ENCODE measurements around the gene PBLD.

PBLD gene

GRCh38 chr10:68332259-68333057 is at the start of gene PBLD:
Gene PBLD (minus strand): TSS chr10:68332928. CDS start chr10:68306844, 26,084 bp downstream.
- Histone ChIP-seq H3K4me3 (ENCODE audit: low read length) (peak within 1 kb of the TSS; percentile 97), H2AFZ (ENCODE audit: low read length) (peak within 1 kb of the TSS; percentile 66; the same call in 1 of the 2 replicates), H3F3A (ENCODE audit: insufficient read depth, low read length) (peaks cover 18% of the 10 kb centered on the region; the same call in 1 of the 2 replicates), H3K4me2 (ENCODE audit: low read depth, low read length) (peak within 1 kb of the TSS; percentile 74), H3K9me2 (replicated peaks; ENCODE audit: insufficient read depth, low read length) (no peaks in the 10 kb centered on the region), H3K79me2 (ENCODE audit: low read length) (peaks cover 56% of the 10 kb centered on the region), H3K9me3 (replicated peaks; ENCODE audit: insufficient read depth, low read length) (no peaks in the 10 kb centered on the region), H3K27ac (ENCODE audit: low read length) (peak within 1 kb of the TSS; percentile 88), H3K4me1 (ENCODE audit: low read length) (peaks cover 16% of the 10 kb centered on the region; the same call in 1 of the 2 replicates), H4K20me1 (ENCODE audit: insufficient read depth, low read length) (peaks cover 46% of the 10 kb centered on the region), H3K27me3 (replicated peaks; ENCODE audit: insufficient read depth, low read length) (no peaks in the 10 kb centered on the region), H3K36me3 (replicated peaks; ENCODE audit: insufficient read depth, low read length) (peaks cover 13% of the 10 kb centered on the region; the same call in 1 of the 2 replicates), H3K9ac (ENCODE audit: low read length) (peak within 1 kb of the TSS; percentile 99)
- TF ChIP-seq CTCF (IDR thresholded peaks at IDR 0.05; ENCODE audit: low read length): peak; percentile 52
- no peak for TF ChIP-seq EZH2phosphoT487 (IDR thresholded peaks at IDR 0.05; ENCODE audit: low read length)
- TF ChIP-seq EZH2 (optimal IDR thresholded peaks at IDR 0.05; ENCODE audit: low read depth, low read length): no peak
- DNase-seq: peak; percentile 69

DNA sequence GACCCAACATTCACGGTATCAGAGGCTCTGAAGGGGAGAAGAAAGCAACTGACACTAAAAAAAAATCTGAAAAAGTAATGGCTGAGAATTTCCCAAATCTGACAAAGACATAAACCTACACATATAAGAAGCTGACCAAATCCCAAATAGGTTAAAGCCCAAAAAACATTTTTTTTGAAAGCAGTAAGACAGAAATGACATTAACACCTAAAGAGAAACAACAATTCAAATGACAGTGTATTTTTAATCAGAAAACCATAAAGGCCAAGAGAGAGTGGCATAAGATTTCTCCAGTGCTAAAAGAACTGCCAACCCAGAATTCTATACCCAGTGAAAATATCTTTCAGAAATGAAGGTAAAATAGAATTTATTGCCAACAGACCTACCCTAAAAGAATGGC is 38.9 kb upstream of the PBLD start:
- Histone ChIP-seq H3K4me2 (ENCODE audit: low read depth, low read length) (no peak overlapping the region), H3K9me2 (replicated peaks; ENCODE audit: insufficient read depth, low read length) (no peaks in the 10 kb centered on the region), H3F3A (ENCODE audit: insufficient read depth, low read length) (no peaks in the 10 kb centered on the region), H3K9ac (ENCODE audit: low read length) (no peak overlapping the region), H3K4me1 (ENCODE audit: low read length) (no peaks in the 10 kb centered on the region), H2AFZ (ENCODE audit: low read length) (no peak overlapping the region), H3K9me3 (replicated peaks; ENCODE audit: insufficient read depth, low read length) (no peaks in the 10 kb centered on the region), H3K27ac (ENCODE audit: low read length) (no peak overlapping the region), H3K27me3 (replicated peaks; ENCODE audit: insufficient read depth, low read length) (no peaks in the 10 kb centered on the region), H3K4me3 (ENCODE audit: low read length) (no peak overlapping the region), H3K36me3 (replicated peaks; ENCODE audit: insufficient read depth, low read length) (no peaks in the 10 kb centered on the region), H4K20me1 (ENCODE audit: insufficient read depth, low read length) (no peaks in the 10 kb centered on the region), H3K79me2 (ENCODE audit: low read length) (no peaks in the 10 kb centered on the region)
- no peak for TF ChIP-seq EZH2phosphoT487 (IDR thresholded peaks at IDR 0.05; ENCODE audit: low read length)
- DNase-seq: no peak

DNA sequence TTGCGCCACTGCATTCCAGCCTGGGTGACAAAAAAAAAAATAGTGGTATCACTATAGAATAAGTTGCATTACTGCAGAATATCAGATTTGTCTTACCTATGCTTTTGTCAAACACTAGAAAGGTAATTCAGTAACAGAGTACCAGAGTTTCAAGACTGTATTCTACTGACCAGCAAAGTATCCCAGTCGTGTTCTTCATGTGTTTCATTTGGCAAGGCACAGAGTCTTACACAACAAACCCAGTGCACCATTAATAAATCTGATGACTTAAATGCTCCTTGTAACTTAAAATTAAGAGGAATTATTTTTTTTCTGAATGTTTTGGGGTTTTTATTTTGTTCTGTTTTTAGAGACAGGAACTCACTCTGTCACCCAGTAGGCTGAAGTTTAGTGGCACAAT is 34.4 kb upstream of the PBLD start:
- H2AFZ ChIP-seq (ENCODE audit: low read length): no peak overlapping the region
- no peaks in the 10 kb centered on the region for H3K9me2 ChIP-seq (replicated peaks; ENCODE audit: insufficient read depth, low read length)
- H3K9ac ChIP-seq (ENCODE audit: low read length): no peak overlapping the region
- no peak for TF ChIP-seq EZH2phosphoT487 (IDR thresholded peaks at IDR 0.05; ENCODE audit: low read length)
- no peaks in the 10 kb centered on the region for H4K20me1 ChIP-seq (ENCODE audit: insufficient read depth, low read length)
- no peak overlapping the region for H3K27ac ChIP-seq (ENCODE audit: low read length)
- H3K4me2 ChIP-seq (ENCODE audit: low read depth, low read length): no peak overlapping the region
- H3K4me1 ChIP-seq (ENCODE audit: low read length): no peaks in the 10 kb centered on the region
- no peaks in the 10 kb centered on the region for H3K9me3 ChIP-seq (replicated peaks; ENCODE audit: insufficient read depth, low read length)
- H3K36me3 ChIP-seq (replicated peaks; ENCODE audit: insufficient read depth, low read length): no peaks in the 10 kb centered on the region
- no peaks in the 10 kb centered on the region for H3F3A ChIP-seq (ENCODE audit: insufficient read depth, low read length)
- no peak for DNase-seq
- no peak overlapping the region for H3K4me3 ChIP-seq (ENCODE audit: low read length)
- H3K79me2 ChIP-seq (ENCODE audit: low read length): no peaks in the 10 kb centered on the region
- no peaks in the 10 kb centered on the region for H3K27me3 ChIP-seq (replicated peaks; ENCODE audit: insufficient read depth, low read length)

DNA sequence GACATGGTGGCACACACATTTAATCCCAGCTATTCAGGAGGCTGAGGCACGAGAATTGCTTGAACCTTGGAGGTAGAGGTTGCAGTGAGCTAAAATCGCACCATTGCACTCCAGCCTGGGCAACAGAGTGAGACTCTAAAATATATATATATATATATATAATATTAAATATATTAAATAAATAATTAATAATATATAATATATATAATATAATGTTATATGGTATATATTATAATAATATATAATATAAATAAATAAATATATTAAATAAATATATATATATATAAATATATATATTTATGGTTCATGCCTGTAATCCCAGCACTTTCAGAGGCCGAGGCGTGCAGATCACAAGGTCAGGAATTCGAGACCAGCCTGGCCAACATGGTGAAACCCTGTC is 33.9 kb upstream of the PBLD start:
- no peak overlapping the region for H3K4me3 ChIP-seq (ENCODE audit: low read length)
- TF ChIP-seq CTCF (IDR thresholded peaks at IDR 0.05; ENCODE audit: low read length) (no peak), EZH2phosphoT487 (IDR thresholded peaks at IDR 0.05; ENCODE audit: low read length) (no peak), EZH2 (optimal IDR thresholded peaks at IDR 0.05; ENCODE audit: low read depth, low read length) (no peak)
- H3K9me3 ChIP-seq (replicated peaks; ENCODE audit: insufficient read depth, low read length): no peaks in the 10 kb centered on the region
- H3K9me2 ChIP-seq (replicated peaks; ENCODE audit: insufficient read depth, low read length): no peaks in the 10 kb centered on the region
- no peaks in the 10 kb centered on the region for H3K36me3 ChIP-seq (replicated peaks; ENCODE audit: insufficient read depth, low read length)
- no peak overlapping the region for H2AFZ ChIP-seq (ENCODE audit: low read length)
- no peaks in the 10 kb centered on the region for H4K20me1 ChIP-seq (ENCODE audit: insufficient read depth, low read length)
- no peaks in the 10 kb centered on the region for H3K27me3 ChIP-seq (replicated peaks; ENCODE audit: insufficient read depth, low read length)
- H3K27ac ChIP-seq (ENCODE audit: low read length): no peak overlapping the region
- H3F3A ChIP-seq (ENCODE audit: insufficient read depth, low read length): no peaks in the 10 kb centered on the region
- H3K4me2 ChIP-seq (ENCODE audit: low read depth, low read length): no peak overlapping the region
- H3K9ac ChIP-seq (ENCODE audit: low read length): no peak overlapping the region
- no peaks in the 10 kb centered on the region for H3K79me2 ChIP-seq (ENCODE audit: low read length)
- DNase-seq: no peak
- H3K4me1 ChIP-seq (ENCODE audit: low read length): no peaks in the 10 kb centered on the region
